B cell (primary cell): ENCODE results near the gene UPK2. TPM values are rescaled to one million over a fixed set of nuclear protein-coding genes. Genes with fewer than 3 reads are reported as not detected.
"Not testable (repeated sequence)": the region's sequence is repeated elsewhere in the genome, so short reads cannot be mapped to it uniquely, and the experiment has no call there.

Source experiments
- ATAC-seq: fragments of 200-7000 bp; cut with Tn5 transposase; one replicate; pipeline ENCODE4 v1.10.0; 2021; ENCODE audit warnings: low read depth, mild to moderate bottlenecking, moderate number of reproducible peaks, moderate library complexity
- CTCF ChIA-PET: fragments of 350-600 bp; sonication (Branson Sonifier 250); formaldehyde crosslinking; loops from one replicate; lab custom pipeline; 2021; ENCODE audit warnings: antibody characterized with exemption, inconsistent platforms; lab: Charles Lee
- POLR2A ChIA-PET: fragments of 350-600 bp; sonication (Branson Sonifier 250); formaldehyde crosslinking; loops from one replicate; lab custom pipeline; 2021; ENCODE audit warnings: antibody characterized with exemption; lab: Charles Lee
- DNase-seq: peaks from one replicate; pipeline ENCODE4 v3.0.0; 2013
- H2AFZ ChIP-seq: 2 replicates; pipeline ENCODE4 v1.6.1; 2012; ENCODE audit warnings: mild to moderate bottlenecking, low read depth, low read length; ENCODE audit not compliant: insufficient read depth, poor library complexity, severe bottlenecking
- H3K27ac ChIP-seq, 2 donors: 1 replicate in 1 of 2; 2 replicates in 1 of 2; pipeline ENCODE4 v1.5.1; 2012 to 2013; ENCODE audit warnings: low read length in 2 of 2, mild to moderate bottlenecking in 2 of 2, moderate library complexity in 1 of 2
- H3K27me3 ChIP-seq, 4 experiments: fragments of 200-600 bp in 1 of 4; sonication (generic) in 1 of 4; replicated peaks in 1 of 4; 1 replicate in 2 of 4; 2 replicates in 2 of 4; pipeline versions ENCODE4 v1.6.1 to v1.7.0; 2013 to 2016; ENCODE audit warnings: low read length in 3 of 4, mild to moderate bottlenecking in 2 of 4, mixed read lengths in 1 of 4, moderate library complexity in 1 of 4; ENCODE audit not compliant: insufficient read depth in 4 of 4, control insufficient read depth in 3 of 4; ENCODE audit errors: control extremely low read depth in 1 of 4
- H3K36me3 ChIP-seq, 2 experiments: replicated peaks in 1 of 2; 1 replicate in 1 of 2; 2 replicates in 1 of 2; pipeline versions ENCODE4 v1.6.1 to v1.7.1; 2013; ENCODE audit warnings: low read length in 1 of 2; ENCODE audit not compliant: insufficient read depth in 2 of 2, control insufficient read depth in 1 of 2; ENCODE audit errors: control extremely low read depth in 1 of 2, extremely low read depth in 1 of 2
- H3K4me1 ChIP-seq, 2 donors: fragments of 200-600 bp in 1 of 2; sonication (generic) in 1 of 2; 1 replicate in 1 of 2; 2 replicates in 1 of 2; pipeline versions ENCODE4 v1.5.1 to v1.6.1; 2013 to 2017; ENCODE audit warnings: low read length in 2 of 2; ENCODE audit not compliant: control insufficient read depth in 2 of 2, insufficient read depth in 2 of 2
- H3K4me2 ChIP-seq: replicated peaks from 2 replicates; pipeline ENCODE3; 2012; ENCODE audit warnings: mild to moderate bottlenecking, low read depth, low read length; ENCODE audit not compliant: poor library complexity, severe bottlenecking
- H3K4me3 ChIP-seq, 5 experiments: fragments of 200-600 bp in 1 of 5; sonication (generic) in 1 of 5; 1 replicate in 3 of 5; 2 replicates in 2 of 5; pipeline versions ENCODE4 v1.5.1 to v1.7.0; 2011 to 2016; ENCODE audit warnings: low read length in 4 of 5, mild to moderate bottlenecking in 4 of 5, low read depth in 2 of 5, control low read depth in 1 of 5, moderate library complexity in 1 of 5; ENCODE audit not compliant: insufficient read depth in 1 of 5; ENCODE audit errors: control extremely low read depth in 1 of 5, extremely low read depth in 1 of 5
- H3K79me2 ChIP-seq: fragments of 200-600 bp; sonication (generic); one replicate; pipeline ENCODE4 v1.6.0; 2016; ENCODE audit warnings: low read length; ENCODE audit not compliant: control insufficient read depth, insufficient read depth
- H3K9ac ChIP-seq: fragments of 200-600 bp; sonication (generic); 2 replicates; pipeline ENCODE4 v1.6.1; 2017; ENCODE audit warnings: mild to moderate bottlenecking, low read length, moderate library complexity
- H3K9me3 ChIP-seq, 3 donors: one replicate each; pipeline versions ENCODE4 v1.6.1 to v1.7.1; 2013; ENCODE audit warnings: low read length in 2 of 3; ENCODE audit not compliant: control insufficient read depth in 2 of 3, insufficient read depth in 1 of 3; ENCODE audit errors: control extremely low read depth in 1 of 3
- H4K20me1 ChIP-seq: 2 replicates; pipeline ENCODE4 v1.6.0; 2012; ENCODE audit warnings: mild to moderate bottlenecking, low read length; ENCODE audit not compliant: insufficient read depth, control insufficient read depth, poor library complexity, severe bottlenecking
- H3K27ac Mint-ChIP-seq: one replicate; pipeline ENCODE4 v1.8.0; 2021; ENCODE audit warnings: mixed read lengths
- H3K27me3 Mint-ChIP-seq: one replicate; pipeline ENCODE4 v1.8.0; 2021; ENCODE audit warnings: mixed read lengths
- H3K4me1 Mint-ChIP-seq: one replicate; pipeline ENCODE4 v1.8.0; 2021; ENCODE audit warnings: mixed read lengths
- H3K4me3 Mint-ChIP-seq: one replicate; pipeline ENCODE4 v1.8.0; 2021; ENCODE audit warnings: mixed read lengths
- H3K9me3 Mint-ChIP-seq: one replicate; pipeline ENCODE4 v1.8.0; 2022; ENCODE audit warnings: mixed read lengths; ENCODE audit not compliant: insufficient read depth
- CTCF ChIP-seq: fragments of 200-600 bp; IDR thresholded peaks from one replicate; pipeline ENCODE4 v1.8.0; 2022; ENCODE audit warnings: antibody characterized with exemption, mild to moderate bottlenecking
- EZH2 ChIP-seq: IDR thresholded peaks from 2 replicates; pipeline ENCODE4 v1.6.1; 2012; ENCODE audit warnings: borderline replicate concordance, low read depth, mild to moderate bottlenecking, moderate library complexity, low read length; ENCODE audit not compliant: insufficient read depth, poor library complexity, severe bottlenecking
- WGBS: methylation state at CpG from one replicate; pipeline ENCODE4 v1.1.5; 2013; ENCODE audit warnings: missing lambda C conversion rate; ENCODE audit not compliant: insufficient coverage; 5-methylcytosine and 5-hydroxymethylcytosine counted together
- intact Hi-C: fragments of 100-400 bp; cut with micrococcal nuclease; formaldehyde crosslinking; loops from one replicate; pipeline ENCODE4 v1.10.0; 2022
- polyA plus RNA-seq: library from polyadenylated mRNA; depleted of rRNA; stranded (reverse); fragments of >200 nt; gene quantifications from 2 replicates; pipeline ENCODE4 v1.2.3, GENCODE V29; 2012
- total RNA-seq, 2 donors: library from RNA; stranded (reverse); fragments of 120-200 nt in 1 of 2; gene quantifications; 1 replicate in 1 of 2; 2 replicates in 1 of 2; pipeline versions ENCODE4 v1.2.3 to v1.2.4, GENCODE V29; 2013 to 2022

The UPK2 gene
- total and polyA plus RNA-seq, 2 donors (not counting 1 experiment from before 2014, with no cell fraction given): 0.43 TPM; not detected in 1

GRCh38 chr11:118980191-118980881 is 24.2 kb downstream of the UPK2 start:
- H3K27ac ChIP-seq: no peak overlapping the region
- no peak overlapping the region for H3K4me3 ChIP-seq
- H3K4me3 Mint-ChIP-seq: no peak overlapping the region
- H3K36me3 ChIP-seq: no peaks in the 10 kb centered on the region
- TF ChIP-seq CTCF (no peak), EZH2 (no peak)
- H3K27me3 ChIP-seq: peaks cover 0 to 21% (median 4%) of the 10 kb centered on the region in 4 experiments
- no peak for DNase-seq
- no peaks in the 10 kb centered on the region for H3K9me3 Mint-ChIP-seq
- CTCF ChIA-PET: no interaction called here
- H3K79me2 ChIP-seq: no peaks in the 10 kb centered on the region
- no peaks in the 10 kb centered on the region for H4K20me1 ChIP-seq
- 61% methylated on average over 16 of the region's 21 CpGs for WGBS
- POLR2A ChIA-PET: no interaction called here
- H2AFZ ChIP-seq: no peak overlapping the region
- no peak overlapping the region for H3K27ac Mint-ChIP-seq
- no peak overlapping the region for H3K9ac ChIP-seq
- no peaks in the 10 kb centered on the region for H3K4me1 Mint-ChIP-seq
- peaks cover 26% of the 10 kb centered on the region for H3K27me3 Mint-ChIP-seq
- no peaks in the 10 kb centered on the region for H3K4me1 ChIP-seq
- ATAC-seq: no peak
- no peak overlapping the region for H3K4me2 ChIP-seq
- no peaks in the 10 kb centered on the region for H3K9me3 ChIP-seq
- intact Hi-C loops: no loop called here

- H3K36me3 ChIP-seq, H3K9me3 ChIP-seq, H3K9ac ChIP-seq, ATAC-seq, H3K4me2 ChIP-seq, H3K4me3 Mint-ChIP-seq, H2AFZ ChIP-seq, intact Hi-C loops, H3K27me3 ChIP-seq, H3K27me3 Mint-ChIP-seq, H3K27ac Mint-ChIP-seq, H3K4me3 ChIP-seq, DNase-seq, H3K4me1 ChIP-seq, H3K9me3 Mint-ChIP-seq, H3K4me1 Mint-ChIP-seq, H3K27ac ChIP-seq, H3K79me2 ChIP-seq, H4K20me1 ChIP-seq: not testable (repeated sequence)
- POLR2A ChIA-PET: interaction anchor here (0.7 kb wide), 1 partner anchor 48 kb away, joined by 3 read pairs; no protein-coding TSS in a partner anchor
- CTCF ChIA-PET: interaction anchor here (0.6 kb wide), 1 partner anchor 84 kb away, joined by 5 read pairs; no protein-coding TSS in a partner anchor
- WGBS: 88% methylated on average over 8 of the region's 8 CpGs
Measured at GRCh38 chr11:118984337-118984736, 28.2 kb downstream of the UPK2 start.
